ENCODE measurements around the gene STAT3.
A peak's percentile ranks its signal among the peaks of the same experiment; 100 is the strongest.

STAT3 gene

GRCh38 chr17:42423766-42424165 is 35.5 kb upstream of the STAT3 start (continued):
- TF ChIP-seq, protein P1, sequence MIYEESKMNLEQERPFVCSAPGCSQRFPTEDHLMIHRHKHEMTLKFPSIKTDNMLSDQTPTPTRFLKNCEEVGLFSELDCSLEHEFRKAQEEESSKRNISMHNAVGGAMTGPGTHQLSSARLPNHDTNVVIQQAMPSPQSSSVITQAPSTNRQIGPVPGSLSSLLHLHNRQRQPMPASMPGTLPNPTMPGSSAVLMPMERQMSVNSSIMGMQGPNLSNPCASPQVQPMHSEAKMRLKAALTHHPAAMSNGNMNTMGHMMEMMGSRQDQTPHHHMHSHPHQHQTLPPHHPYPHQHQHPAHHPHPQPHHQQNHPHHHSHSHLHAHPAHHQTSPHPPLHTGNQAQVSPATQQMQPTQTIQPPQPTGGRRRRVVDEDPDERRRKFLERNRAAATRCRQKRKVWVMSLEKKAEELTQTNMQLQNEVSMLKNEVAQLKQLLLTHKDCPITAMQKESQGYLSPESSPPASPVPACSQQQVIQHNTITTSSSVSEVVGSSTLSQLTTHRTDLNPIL (CRISPR knock-in tag; IDR thresholded peaks at IDR 0.05; ENCODE audit: low read depth): no peak
- TF ChIP-seq OSR1 (CRISPR knock-in tag; IDR thresholded peaks at IDR 0.05) (no peak), ARNTL (CRISPR knock-in tag; IDR thresholded peaks at IDR 0.05; ENCODE audit: borderline replicate concordance, low read depth) (no peak), TSHZ2 (CRISPR knock-in tag; IDR thresholded peaks at IDR 0.05) (no peak)

DNA sequence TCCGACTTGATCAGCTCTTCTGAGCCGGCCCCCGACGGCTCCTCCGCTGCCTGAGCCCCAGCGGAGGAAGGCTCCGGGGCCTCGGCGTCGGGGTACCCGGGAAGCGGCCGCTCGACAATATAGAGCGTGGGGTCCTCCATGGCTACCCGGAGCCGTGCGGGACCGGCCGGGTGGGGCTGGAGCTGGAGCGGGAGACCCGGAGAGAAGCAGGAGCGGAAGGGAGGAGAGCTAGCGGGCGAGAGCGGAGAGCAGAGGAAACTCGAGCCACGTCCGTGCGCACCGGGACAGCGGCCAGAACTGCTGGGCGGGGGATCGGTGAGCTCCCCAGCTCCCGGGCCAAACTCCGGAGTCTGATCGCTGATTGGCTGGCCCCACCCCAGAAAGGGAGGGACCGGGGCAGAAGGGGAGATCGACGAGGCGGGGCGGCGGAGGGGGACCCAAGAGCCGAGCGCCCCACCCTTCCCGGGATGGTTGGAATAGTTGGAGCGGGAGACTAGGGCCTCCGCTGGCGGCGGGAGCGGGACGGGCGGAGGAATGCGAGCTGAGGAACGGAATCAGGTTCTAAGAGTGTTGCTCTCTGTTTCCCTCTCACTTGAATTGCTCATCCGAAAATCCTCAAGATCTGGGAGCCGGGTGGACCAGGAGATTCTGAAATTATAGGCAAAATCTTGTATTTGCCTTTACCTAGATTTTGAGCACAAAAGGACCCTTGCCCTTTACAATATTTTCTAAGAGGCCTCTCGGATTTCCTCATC is 34.9 kb upstream of the STAT3 start, which contains the start of gene CAVIN1:
Gene CAVIN1, minus strand, starts transcription at position 299 of the 755 bp plus-strand sequence. Its CDS starts 159 bp downstream, at position 140.
- TF ChIP-seq PATZ1 (CRISPR knock-in tag; IDR thresholded peaks at IDR 0.05; ENCODE audit: borderline replicate concordance): peak; percentile 40; the same call in 1 of the 2 replicates
- no peak for TF ChIP-seq ZFP3 (CRISPR knock-in tag; IDR thresholded peaks at IDR 0.05)
- ATAC-seq: peak; percentile 78

DNA sequence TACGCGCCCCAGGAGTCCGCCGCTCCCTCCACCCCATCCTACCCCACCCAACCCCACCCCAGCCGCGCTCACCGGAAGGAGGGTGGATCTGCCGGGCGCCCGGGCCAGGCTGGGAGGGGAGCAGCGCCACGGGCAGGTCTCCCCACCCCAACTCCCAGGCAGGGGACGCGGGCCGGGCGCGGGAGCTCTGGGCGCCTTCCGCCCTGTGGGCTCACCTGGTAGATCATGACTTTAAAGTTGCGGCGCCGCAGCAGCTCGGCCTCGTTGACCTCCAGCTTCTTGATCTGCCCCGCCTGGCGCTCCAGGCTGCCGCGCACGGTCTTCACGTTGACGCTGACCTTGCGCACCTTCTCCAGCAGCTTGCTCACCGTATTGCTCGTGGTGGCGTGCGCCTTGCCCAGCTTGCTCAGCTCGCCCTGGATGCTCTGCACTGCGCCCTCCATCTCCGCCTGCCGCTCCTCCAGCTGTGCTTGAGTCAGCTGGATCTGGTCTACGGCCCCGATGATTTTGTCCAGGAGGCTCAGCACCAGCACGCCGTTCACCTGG is 34.2 kb upstream of the STAT3 start:
- peak; percentile 33 for ATAC-seq
- TF ChIP-seq, protein P1 (CRISPR knock-in tag; IDR thresholded peaks at IDR 0.05; ENCODE audit: low read depth): no peak
- TF ChIP-seq CSDC2 (CRISPR knock-in tag; IDR thresholded peaks at IDR 0.05) (no peak), ARNTL (CRISPR knock-in tag; IDR thresholded peaks at IDR 0.05; ENCODE audit: borderline replicate concordance, low read depth) (no peak), CSRNP3 (CRISPR knock-in tag; IDR thresholded peaks at IDR 0.05) (no peak), TSHZ2 (CRISPR knock-in tag; IDR thresholded peaks at IDR 0.05) (no peak), TCF4 (CRISPR knock-in tag; IDR thresholded peaks at IDR 0.05; ENCODE audit: borderline replicate concordance) (no peak), PATZ1 (CRISPR knock-in tag; IDR thresholded peaks at IDR 0.05; ENCODE audit: borderline replicate concordance) (no peak), PPARA (CRISPR knock-in tag; IDR thresholded peaks at IDR 0.05; ENCODE audit: borderline replicate concordance) (no peak), OSR1 (CRISPR knock-in tag; IDR thresholded peaks at IDR 0.05) (no peak), ZC3H10 (CRISPR knock-in tag; IDR thresholded peaks at IDR 0.05) (no peak), ZNF8 (CRISPR knock-in tag; IDR thresholded peaks at IDR 0.05) (no peak), ZFP3 (CRISPR knock-in tag; IDR thresholded peaks at IDR 0.05) (no peak), POU6F1 (CRISPR knock-in tag; IDR thresholded peaks at IDR 0.05; ENCODE audit: borderline replicate concordance, low read depth) (no peak), GLIS3 (CRISPR knock-in tag; IDR thresholded peaks at IDR 0.05) (no peak), ESRRG (CRISPR knock-in tag; IDR thresholded peaks at IDR 0.05) (no peak), ZNF565 (CRISPR knock-in tag; conservative IDR thresholded peaks at IDR 0.05; ENCODE audit: low read depth) (no peak), SNAI2 (CRISPR knock-in tag; IDR thresholded peaks at IDR 0.05) (no peak), TOX (CRISPR knock-in tag; IDR thresholded peaks at IDR 0.05; ENCODE audit: borderline replicate concordance) (no peak), RARB (CRISPR knock-in tag; IDR thresholded peaks at IDR 0.05) (no peak)

Measured in SK-N-SH treated with all-trans-retinoic acid at 6 μM for 48 hours (cell line).